NCI-H82 treated with DMSO at 0.1 percent for 48 hours (cell line): ENCODE data around the gene ASXL1.
"Not testable (repeated sequence)": the region's sequence is repeated elsewhere in the genome, so short reads cannot be mapped to it uniquely, and the experiment has no call there.

ENCODE experiments used
- DNase-seq: peaks from one replicate; lab custom pipeline; 2025; ENCODE audit not compliant: unreplicated experiment; lab: John Stamatoyannopoulos, UW

Gene ASXL1

DNA sequence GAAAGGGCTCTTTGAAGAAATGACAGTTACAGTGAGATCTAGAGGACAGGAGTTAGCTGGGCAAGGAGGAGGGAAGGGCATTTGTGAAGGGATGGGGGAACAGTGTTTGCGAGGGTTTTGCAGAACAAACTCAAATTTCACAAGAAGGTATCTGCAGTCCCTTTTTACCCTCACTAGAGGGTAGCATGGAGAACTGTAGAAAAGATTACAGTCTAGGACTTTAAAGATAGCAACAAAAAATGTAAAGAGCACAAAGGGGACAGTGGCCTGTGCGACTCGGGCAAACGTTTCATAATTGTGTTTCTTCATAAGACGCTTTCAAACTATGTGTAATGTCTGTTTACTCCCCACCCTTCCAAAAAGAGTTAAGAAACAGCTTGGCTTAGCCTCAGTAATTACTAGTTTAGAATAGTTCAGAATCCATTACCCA is 21.2 kb upstream of the ASXL1 start:
- no peak for DNase-seq

DNA sequence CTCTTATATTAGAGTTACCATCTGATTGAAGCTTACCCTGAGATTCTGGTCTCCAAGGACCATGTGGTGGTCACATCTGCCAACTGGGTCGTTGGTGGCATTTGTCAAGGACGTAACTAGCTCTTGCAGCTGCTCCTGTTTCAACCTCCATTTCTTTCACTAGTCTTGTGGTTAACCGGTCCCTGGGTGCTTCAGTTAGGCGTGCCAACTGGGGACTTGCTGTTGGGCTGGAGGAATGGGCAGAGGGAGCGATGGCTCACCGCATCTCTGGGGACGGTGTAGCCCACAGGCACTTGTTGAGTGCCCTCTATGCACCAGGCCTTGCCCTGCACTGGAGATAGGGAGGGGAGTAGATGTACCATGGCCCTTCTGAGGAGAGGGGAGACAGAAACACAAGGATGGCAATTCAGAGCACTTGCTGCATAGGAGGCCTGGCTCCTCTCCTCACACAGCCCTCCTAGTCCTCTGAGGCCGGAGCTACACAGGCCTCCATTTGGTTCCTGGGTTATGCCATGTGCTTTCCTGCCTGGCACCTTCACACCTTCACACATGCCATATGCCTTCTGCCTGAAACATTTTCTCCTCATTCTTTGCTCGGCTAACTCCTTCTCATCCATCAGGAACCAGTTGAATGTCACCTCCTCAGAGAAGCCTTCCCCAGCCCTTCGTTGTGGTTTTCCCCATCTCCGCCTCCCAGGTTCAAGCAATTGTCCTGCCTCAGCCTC is 20.0 kb upstream of the ASXL1 start:
- DNase-seq, result no peak

DNA sequence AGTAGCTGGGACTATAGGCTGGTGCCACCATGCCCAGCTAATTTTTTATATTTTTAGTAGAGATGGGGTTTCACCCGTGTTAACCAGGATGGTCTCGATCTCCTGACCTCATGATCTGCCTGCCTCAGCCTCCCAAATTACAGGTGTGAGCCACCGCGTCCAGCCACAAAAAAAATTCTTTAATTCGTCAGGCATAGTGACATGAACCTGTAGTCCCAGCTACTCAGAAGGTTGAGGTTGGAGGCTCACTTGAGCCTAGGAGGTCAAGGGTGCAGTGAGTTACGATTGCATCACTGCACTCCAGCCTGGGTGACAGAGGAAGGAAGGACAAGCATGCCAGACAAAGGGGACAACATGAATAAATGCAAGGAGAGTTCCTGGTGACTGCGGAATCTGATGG is 19.5 kb upstream of the ASXL1 start:
- no peak for DNase-seq

DNA sequence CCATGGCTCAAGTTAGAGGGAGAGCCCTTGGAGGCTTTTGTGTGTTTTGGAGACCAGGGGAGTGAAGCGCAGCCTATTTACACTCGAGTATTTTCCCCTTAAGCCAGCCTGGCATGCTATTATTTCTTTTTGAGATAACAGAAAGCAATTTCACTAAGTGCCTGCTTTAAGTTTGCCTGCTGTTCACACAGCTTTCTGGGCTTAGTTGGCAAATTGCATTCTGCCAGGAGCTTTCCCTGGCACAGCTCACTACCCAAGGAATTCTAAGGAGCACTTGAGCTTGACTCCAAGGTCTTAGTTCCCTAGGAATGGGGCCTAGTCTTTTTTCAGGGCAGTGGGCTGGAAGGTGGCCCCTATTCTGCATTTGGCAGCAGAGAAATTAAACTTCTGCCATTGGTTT is 19.0 kb upstream of the ASXL1 start:
- DNase-seq, result no peak

DNA sequence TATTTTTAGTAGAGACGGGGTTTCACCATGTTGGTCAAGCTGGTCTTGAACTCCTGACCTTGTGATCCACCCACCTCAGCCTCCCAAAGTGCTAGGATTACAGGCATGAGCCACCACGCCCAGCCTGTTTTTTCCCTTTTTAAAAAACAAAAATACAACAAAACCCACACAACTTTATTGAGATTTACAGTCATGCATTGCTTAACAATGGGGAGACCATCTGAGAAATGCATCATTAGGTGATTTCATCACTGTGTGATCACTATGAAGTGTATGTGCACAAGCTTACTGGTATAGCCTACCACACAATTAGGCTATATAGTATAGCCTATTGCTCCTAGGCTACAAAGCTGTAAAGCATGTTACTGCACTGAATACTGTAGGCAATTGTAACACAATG is 17.1 kb upstream of the ASXL1 start:
- not testable (repeated sequence) for DNase-seq

DNA sequence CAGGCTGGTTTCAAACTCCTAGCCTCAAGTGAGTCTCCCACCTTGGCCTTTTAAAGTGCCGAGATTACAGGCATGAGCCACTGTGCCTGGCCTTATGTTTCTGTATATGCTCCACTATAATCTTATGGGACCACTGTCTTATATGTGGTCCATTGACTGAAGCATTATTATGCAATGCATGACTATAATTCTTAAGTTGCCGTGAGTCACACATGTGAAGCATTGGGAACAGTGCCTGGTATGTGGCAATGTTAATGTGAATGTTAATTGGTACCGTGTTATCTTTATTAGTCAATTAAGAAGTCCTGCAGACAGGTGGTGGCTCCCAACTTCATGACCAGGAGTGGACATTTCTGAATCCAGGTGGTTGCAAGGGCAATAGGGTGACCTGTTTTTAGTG is 14.7 kb upstream of the ASXL1 start:
- DNase-seq, result no peak

DNA sequence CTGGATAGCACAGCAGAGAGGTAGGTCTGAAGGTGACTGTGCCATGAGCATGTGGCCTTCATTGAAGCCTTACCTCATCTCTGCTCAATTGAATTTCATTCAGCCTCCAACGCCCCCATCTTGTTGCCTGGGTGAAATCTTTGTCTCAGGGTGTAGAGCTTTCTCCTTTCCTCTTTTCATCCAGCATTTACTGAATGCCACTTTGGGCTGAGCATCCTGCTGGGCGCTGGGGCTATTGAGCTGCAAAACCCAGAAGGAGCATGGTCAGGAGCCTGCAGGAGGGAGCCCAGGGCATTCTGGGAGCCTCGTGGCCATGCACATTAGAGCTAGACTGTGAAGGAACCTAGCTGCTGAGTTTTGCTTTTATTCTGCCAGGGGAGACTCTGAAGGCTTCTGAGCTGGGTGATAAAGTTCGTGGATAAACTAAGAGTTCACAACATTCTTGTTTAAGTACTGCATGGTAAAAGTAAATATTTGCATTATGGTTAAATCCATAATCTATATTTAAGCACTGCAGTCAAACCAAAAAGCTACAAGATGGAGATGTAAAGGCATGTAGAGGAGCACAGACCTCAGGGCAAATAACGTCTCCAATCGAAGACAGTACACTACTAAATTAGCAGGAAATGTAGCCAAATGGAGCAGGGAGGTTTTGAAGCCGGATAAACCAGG is 13.2 kb upstream of the ASXL1 start:
- no peak for DNase-seq

DNA sequence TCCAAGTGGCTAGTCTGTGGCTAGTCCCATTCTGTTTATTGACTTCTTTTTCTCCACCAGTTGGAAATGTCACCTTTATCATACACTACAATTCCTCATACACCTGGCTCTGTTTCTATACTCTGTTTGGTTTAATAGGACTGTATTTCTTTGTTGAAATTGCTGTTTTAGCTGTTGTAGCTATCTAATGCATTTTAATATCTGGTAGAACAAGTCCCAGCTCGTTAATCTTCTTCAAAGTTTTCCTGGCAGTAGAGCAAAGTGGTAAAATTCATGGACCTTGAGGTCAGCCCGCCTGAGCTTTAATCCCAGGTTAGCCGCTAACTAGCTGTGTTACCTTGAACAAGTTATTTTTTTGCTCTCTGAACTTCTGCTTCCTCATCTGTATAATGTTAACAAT is 9.9 kb upstream of the ASXL1 start:
- DNase-seq, result no peak

DNA sequence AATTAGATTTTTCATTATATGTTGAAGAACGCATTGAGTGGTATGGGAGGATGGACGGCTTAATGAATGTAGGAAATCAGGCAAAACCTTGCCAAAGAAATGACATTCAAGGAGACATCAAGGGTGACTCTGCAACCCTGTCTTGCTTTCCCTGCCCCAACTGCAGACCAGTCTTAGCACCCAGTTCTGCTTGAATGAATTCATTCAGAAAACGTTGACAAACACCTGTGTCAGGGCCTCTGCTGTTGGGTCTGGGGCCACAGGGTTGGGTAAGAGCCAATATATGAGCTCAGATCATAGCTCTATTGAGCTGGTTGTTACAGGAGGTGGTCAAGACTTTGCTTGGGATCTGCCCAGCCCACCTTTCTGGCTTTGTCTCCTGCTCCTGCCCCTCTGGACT is 7.7 kb upstream of the ASXL1 start:
- no peak for DNase-seq

DNA sequence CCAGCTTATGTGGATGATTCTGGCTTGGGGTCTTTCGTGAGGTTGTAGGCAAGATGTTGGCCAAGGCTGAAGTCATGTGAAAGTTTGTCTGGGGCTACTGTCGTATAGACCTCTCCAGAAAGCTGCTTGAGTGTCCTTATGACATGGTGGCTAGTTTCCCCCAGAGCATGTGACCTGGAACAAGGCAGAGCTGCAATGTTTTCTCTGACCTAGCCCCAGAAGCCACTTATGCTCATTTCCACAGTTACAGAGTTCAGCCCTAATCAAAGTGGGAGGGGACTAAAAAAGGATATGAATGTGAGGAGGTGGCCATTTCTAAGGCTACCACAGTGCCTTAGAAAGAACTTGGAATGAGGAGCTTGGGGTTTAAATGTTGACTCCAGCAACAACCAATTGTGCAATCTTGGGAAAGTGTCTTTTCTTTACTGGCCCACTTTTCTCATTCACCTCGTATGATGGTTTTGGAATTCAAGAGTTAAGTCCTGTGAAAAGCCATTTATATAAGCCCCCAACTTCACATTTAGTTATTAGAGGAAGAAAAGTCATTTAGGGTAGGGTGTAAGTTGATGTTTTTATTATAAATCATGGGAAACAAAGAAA is 5.9 kb upstream of the ASXL1 start:
- no peak for DNase-seq

DNA sequence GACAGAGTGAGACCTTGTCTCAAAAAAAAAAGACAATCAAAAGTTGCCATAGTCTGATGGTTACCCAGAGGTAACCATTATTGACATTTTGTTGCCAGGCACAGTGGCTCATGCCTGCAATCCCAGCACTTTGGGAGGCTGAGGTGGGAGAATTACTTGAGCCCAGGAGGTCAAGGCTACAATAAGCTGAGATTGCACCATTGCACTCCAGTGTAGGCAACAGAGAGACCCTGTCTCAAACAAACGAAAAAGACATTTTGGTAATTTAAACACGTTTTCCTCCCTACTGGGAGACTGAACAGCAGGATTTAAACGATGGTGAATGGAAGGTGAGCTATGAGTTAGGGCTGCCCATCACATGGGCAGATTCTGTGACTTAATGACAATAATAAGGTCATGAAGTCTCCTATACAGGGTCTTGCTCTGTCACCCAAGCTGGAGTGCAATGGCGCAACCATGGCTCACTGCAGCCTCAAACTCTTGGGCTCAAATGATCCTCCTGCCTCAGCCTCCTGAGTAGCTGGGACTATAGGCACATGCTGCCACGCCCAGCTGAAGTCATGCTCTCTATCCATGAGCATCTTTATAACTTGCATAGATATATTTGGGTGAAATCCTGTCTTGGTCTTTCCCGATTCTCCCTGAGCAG is 4.2 kb upstream of the ASXL1 start:
- DNase-seq, result no peak

DNA sequence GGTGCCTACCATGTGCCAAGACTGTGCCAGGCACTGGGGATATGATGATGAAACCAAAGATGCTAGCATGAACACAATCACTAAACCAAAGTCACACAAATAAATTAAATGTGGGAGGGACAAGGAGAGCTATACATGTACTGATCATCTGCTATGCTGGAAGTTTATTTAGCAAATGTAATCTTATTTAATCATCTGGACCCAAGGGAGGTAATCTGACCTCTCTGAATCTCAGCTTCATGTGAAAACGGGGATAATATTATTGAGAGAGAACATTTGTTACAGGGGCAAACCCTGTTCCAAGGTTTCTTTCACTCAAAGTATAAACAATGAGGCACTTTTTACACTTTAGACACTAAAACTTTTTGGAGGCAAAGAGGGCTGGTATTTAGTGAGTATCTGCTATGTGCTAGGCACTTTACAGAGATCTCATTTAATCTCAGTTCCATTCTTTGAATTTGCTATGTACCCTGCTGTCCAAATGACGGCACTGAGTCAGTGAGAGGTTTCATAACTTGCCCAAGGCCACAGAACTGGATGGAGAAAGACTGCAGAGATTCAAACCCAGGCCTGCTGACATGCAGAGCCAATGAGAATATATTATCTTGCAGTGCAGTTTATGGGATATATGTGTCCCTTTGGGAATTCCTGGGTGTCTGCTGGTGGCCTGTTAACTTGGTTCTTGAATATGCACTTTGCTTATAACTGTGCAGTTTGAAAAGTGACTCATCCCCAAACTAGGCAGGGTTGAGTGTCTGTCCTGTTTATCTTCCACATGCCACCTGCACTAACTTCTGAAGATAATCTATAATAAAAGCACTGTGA is 3.3 kb upstream of the ASXL1 start:
- no peak for DNase-seq

DNA sequence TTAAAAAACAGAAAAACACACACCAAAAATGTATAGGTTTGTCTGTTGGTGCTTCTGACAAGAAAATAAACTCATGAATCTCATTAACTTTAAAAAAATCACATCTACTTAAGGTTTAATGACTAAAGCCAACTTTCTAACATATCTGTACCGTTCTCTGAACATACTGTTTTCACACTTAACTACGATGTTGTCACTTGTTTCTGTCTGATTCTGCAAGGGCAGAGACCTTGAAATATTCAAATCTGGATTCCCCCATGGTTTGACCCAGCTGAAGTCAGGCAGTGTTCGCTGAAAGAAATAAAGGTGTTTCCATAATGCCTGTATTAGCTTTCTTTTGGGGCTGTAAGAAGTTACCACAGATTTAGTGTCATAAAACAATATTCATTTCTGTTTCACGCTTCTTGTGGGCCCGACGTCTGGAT is 2.7 kb upstream of the ASXL1 start:
- no peak for DNase-seq

DNA sequence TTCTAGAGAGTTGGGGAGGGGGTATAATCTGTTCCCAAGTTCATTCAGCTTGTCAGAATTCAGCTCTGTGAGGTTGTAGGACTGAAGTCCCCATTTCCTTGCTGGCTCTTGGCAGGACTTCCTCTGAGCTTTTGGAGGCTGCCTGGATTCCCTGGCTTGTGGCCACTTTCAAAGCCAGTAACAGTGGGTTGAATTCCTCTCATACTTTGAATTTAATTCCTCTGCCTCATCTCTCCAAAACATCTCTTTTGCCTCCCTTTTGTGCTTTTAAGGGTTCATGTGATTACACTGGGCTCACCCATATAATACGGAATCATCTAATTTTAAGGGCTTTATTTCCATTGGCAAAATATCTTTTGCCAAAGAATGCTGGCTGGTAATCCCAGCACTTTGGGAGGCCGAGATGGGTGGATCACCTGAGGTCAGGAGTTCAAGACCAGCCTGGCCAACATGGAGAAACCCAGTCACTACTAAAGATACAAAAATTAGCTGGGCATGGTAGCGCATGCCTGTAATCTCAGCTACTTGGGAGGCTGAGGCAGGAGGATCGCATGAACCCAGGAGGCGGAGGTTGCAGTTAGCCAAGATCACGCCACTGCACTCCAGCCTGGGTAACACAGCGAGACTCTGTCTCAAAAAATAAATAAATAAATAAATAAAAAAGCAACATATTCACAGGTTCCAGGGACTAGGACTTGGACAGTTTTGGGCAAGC is 2.1 kb upstream of the ASXL1 start:
- DNase-seq, result not testable (repeated sequence)

DNA sequence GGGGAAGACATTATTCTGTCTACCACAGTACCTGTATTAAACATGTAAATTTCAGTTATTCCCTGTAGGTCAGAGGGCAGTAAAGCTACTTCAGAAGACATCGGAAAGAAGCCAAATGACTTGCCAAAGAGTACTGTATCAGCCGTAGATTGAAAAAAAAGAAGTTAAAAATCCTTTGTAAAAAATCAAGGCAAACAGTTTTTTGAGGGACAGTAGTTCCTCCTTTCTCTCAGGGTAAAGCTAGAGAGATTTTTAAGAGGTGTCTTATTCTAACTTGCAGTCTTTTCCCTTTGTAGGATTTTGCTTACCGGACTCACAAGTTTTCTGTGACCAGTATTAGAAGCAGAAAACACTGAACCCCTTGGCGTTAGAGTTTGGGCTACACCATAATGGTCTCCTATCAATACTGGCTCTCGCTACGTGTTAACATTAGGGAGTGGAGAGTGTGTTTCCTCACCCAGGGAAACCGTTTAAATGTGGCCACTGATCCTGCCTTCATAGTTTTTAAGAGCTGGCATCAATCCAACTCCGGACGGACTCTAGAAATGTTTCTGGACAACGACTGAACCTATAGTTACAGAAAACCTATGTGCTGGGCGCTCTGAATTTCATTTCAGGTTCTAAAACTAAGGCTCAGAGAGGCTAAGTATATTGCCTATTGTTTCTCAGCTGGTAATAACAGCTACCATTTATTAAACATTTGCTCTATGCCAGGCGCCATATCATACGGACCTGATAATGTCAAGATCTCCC is 1.3 kb upstream of the ASXL1 start:
- DNase-seq, result no peak

DNA sequence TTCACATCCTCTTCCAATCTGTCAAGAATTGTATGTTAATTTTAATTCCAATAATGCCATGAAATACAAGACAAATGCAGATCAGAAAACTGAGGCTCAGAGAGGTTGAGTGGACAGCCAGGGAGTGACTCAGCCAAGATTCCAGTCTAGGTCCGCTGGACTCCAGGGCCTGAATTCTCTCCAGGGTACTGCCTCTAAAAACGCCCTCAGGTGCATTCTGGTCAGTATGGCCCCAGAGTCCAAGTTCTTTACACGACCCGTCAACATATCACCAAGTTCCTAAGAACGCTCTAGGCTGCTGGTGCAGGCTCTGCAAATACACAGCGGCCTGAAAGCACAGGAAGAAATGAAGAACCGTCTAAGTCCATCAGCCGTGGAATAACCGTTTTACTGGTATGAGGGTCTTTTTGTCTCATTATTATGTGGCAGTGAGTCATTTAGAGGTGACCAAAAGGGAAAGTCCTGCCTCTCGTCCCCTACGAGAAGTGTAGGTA is 709 bp upstream of the ASXL1 start:
- DNase-seq, result no peak

DNA sequence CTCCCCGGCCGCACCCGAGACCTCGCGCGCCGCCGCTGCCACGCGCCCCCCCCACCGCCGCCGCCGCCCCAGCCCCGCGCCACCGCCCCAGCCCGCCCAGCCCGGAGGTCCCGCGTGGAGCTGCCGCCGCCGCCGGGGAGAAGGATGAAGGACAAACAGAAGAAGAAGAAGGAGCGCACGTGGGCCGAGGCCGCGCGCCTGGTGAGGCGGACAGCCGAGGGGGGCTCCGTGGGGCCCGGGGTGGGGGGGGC is 426 bp downstream of the ASXL1 start:
- DNase-seq, result no peak

DNA sequence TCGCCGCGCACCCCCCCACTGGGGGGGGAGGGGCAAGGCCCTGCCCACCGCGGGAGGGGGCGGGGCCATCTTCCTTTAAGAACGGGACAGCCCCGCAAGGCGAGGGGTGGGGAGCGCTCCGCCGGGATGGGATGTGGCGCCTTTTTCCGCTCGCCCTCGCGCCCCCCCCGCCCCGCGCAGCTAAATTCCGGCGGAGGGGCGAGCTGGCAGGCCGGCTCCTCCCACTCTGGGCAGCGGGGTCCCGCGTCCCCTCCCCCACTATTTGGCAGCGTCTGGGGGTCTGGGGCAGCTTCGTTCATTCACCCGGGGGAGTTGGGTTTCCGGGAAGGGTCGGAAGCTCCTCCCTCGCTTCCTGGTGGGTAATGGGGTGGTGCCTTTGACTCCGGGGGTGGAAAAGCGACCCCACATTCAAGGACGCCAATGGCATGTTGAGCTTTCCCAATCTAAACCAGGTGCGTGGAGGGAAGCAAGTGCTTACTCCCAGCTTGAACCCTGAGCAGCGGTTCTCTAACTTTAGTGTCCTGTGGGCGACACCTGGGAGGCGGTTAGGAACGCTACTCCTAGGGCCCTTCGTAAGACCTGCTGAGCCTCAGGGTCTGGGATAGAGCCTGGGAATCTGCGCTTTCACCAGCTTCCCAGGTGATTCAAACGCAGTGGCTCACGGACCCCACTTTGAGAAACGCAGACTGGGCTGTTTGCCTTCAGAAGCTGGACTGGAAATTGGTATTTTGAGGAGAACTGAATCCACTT is 927 bp downstream of the ASXL1 start:
- peak; percentile 44 for DNase-seq
